DND-41 (cell line): ENCODE results near the gene TEKT3.

ENCODE experiments used
- EZH2 ChIP-seq: IDR thresholded peaks from 3 replicates; pipeline ENCODE4 v1.6.1; 2012; ENCODE audit warnings: borderline replicate concordance, low read depth, mild to moderate bottlenecking, moderate library complexity, low read length, inconsistent platforms; ENCODE audit not compliant: severe bottlenecking
- TF ChIP-seq, protein P1 (sequence below): IDR thresholded peaks from 2 replicates; pipeline ENCODE4 v1.5.1; 2012; ENCODE audit warnings: borderline replicate concordance, low read length, moderate library complexity, mild to moderate bottlenecking; ENCODE audit not compliant: poor library complexity, severe bottlenecking; ENCODE audit errors: extremely low read depth

DNA sequence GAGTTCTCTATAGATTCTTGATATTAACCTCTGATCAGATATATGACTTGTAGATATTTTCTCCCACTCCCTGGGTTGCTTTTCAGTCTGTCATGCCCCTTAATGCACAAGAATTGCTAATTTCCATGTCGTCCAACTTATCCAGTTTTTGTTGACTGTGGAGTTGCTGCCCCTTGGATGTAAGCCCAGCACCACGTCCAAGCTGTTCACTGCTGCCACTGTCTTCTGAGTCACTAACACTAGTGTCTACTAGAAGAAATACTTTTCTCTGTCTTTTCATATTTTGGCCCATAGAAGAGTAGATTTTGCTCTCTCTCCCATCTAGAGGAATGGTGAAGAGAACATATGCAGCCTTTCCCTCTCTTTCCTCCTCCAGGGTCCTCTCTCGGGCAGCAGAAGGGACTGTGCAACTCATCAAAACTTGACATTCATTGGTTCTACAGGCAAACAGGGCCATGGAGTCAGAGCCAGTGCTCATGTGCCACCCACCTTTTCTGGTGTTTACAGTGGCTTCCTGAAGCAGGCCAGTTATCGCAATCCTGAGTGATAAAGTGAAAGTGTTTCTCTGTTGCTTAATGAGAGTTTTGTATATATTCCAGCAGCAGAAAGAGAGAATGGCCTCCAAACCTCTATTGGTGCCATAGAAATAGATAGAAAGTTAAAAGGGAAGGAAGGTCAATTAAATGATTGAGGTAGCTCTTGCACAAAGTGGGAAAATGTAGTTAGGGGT is 53.7 kb downstream of the TEKT3 start:
- TF ChIP-seq, protein P1, sequence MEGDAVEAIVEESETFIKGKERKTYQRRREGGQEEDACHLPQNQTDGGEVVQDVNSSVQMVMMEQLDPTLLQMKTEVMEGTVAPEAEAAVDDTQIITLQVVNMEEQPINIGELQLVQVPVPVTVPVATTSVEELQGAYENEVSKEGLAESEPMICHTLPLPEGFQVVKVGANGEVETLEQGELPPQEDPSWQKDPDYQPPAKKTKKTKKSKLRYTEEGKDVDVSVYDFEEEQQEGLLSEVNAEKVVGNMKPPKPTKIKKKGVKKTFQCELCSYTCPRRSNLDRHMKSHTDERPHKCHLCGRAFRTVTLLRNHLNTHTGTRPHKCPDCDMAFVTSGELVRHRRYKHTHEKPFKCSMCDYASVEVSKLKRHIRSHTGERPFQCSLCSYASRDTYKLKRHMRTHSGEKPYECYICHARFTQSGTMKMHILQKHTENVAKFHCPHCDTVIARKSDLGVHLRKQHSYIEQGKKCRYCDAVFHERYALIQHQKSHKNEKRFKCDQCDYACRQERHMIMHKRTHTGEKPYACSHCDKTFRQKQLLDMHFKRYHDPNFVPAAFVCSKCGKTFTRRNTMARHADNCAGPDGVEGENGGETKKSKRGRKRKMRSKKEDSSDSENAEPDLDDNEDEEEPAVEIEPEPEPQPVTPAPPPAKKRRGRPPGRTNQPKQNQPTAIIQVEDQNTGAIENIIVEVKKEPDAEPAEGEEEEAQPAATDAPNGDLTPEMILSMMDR = no peak
- no peak for TF ChIP-seq EZH2
